Measurements from ENCODE around the gene RAB5A. TPM values are rescaled to one million over a fixed set of nuclear protein-coding genes. Genes with fewer than 3 reads are reported as not detected.
"Not testable (repeated sequence)": the region's sequence is repeated elsewhere in the genome, so short reads cannot be mapped to it uniquely, and the experiment has no call there.

RAB5A gene
- total RNA-seq: 71.4 to 77.7 TPM (median 73.4 TPM) in 3 replicates

- no peaks in the 10 kb centered on the region for H3K27me3 Mint-ChIP-seq (ENCODE audit: low read depth)
- no peak for TF ChIP-seq CTCF (IDR thresholded peaks at IDR 0.05; ENCODE audit: unreplicated experiment)
- peaks cover 30% of the 10 kb centered on the region for H3K4me1 Mint-ChIP-seq
- peaks cover 12% of the 10 kb centered on the region for H3K9me3 Mint-ChIP-seq
- peak within 1 kb of the TSS; percentile 100 for H3K27ac Mint-ChIP-seq
- peak; percentile 90 to 94 for DNase-seq (ENCODE audit: low spot score in 2 of 2, unreplicated experiment in 2 of 2)
- H3K36me3 Mint-ChIP-seq: peaks cover 11% of the 10 kb centered on the region
- peak within 1 kb of the TSS; percentile 99 for H3K4me3 Mint-ChIP-seq
Observed at GRCh38 chr3:19946832-19947548, at the start of gene RAB5A. TSS of gene RAB5A (plus strand) at chr3:19947097. CDS start at chr3:19950899, 3,802 bp downstream.

- H3K27me3 Mint-ChIP-seq (ENCODE audit: low read depth): no peaks in the 10 kb centered on the region
- H3K4me3 Mint-ChIP-seq: no peak overlapping the region
Observed at GRCh38 chr3:19898721-19899120, 48.2 kb upstream of the RAB5A start.

GRCh38 chr3:19899264-19899663, 47.6 kb upstream of the RAB5A start:
- TF ChIP-seq CTCF (IDR thresholded peaks at IDR 0.05; ENCODE audit: unreplicated experiment): no peak
- no peaks in the 10 kb centered on the region for H3K36me3 Mint-ChIP-seq
- H3K4me1 Mint-ChIP-seq: peaks cover 19% of the 10 kb centered on the region

More at GRCh38 chr3:19898721-19899120, 48.2 kb upstream of the RAB5A start:
- H3K27ac Mint-ChIP-seq: peak overlapping the region; percentile 57
- no peaks in the 10 kb centered on the region for H3K36me3 Mint-ChIP-seq
- DNase-seq (ENCODE audit: low spot score in 2 of 2, unreplicated experiment in 2 of 2): no peak
- H3K9me3 Mint-ChIP-seq: no peaks in the 10 kb centered on the region
- peaks cover 19% of the 10 kb centered on the region for H3K4me1 Mint-ChIP-seq
- TF ChIP-seq CTCF (IDR thresholded peaks at IDR 0.05; ENCODE audit: unreplicated experiment): no peak

GRCh38 chr3:19899833-19900232, 47.1 kb upstream of the RAB5A start:
- not testable (repeated sequence) for H3K36me3 Mint-ChIP-seq; H3K4me3 Mint-ChIP-seq; H3K9me3 Mint-ChIP-seq; H3K27me3 Mint-ChIP-seq (ENCODE audit: low read depth); H3K27ac Mint-ChIP-seq; DNase-seq (ENCODE audit: low spot score in 2 of 2, unreplicated experiment in 2 of 2)
- peaks cover 19% of the 10 kb centered on the region for H3K4me1 Mint-ChIP-seq

More at GRCh38 chr3:19899264-19899663, 47.6 kb upstream of the RAB5A start:
- no peak overlapping the region for H3K27ac Mint-ChIP-seq
- H3K9me3 Mint-ChIP-seq: no peaks in the 10 kb centered on the region
- no peak overlapping the region for H3K4me3 Mint-ChIP-seq
- DNase-seq (ENCODE audit: low spot score in 2 of 2, unreplicated experiment in 2 of 2): no peak
- no peaks in the 10 kb centered on the region for H3K27me3 Mint-ChIP-seq (ENCODE audit: low read depth)

- no peaks in the 10 kb centered on the region for H3K36me3 Mint-ChIP-seq
- no peak overlapping the region for H3K4me3 Mint-ChIP-seq
- no peak overlapping the region for H3K27ac Mint-ChIP-seq
- no peak for DNase-seq (ENCODE audit: low spot score in 2 of 2, unreplicated experiment in 2 of 2)
- H3K27me3 Mint-ChIP-seq (ENCODE audit: low read depth): no peaks in the 10 kb centered on the region
- TF ChIP-seq CTCF (IDR thresholded peaks at IDR 0.05; ENCODE audit: unreplicated experiment): no peak
- peaks cover 4% of the 10 kb centered on the region for H3K9me3 Mint-ChIP-seq
- peaks cover 19% of the 10 kb centered on the region for H3K4me1 Mint-ChIP-seq
Observed at GRCh38 chr3:19901337-19901736, 45.6 kb upstream of the RAB5A start.

GRCh38 chr3:19901918-19902317, 45.0 kb upstream of the RAB5A start:
- Mint-ChIP-seq H3K4me3 (no peak overlapping the region), H3K9me3 (peaks cover 4% of the 10 kb centered on the region), H3K36me3 (no peaks in the 10 kb centered on the region), H3K27ac (no peak overlapping the region), H3K27me3 (ENCODE audit: low read depth) (no peaks in the 10 kb centered on the region), H3K4me1 (peaks cover 19% of the 10 kb centered on the region)
- DNase-seq (ENCODE audit: low spot score in 2 of 2, unreplicated experiment in 2 of 2): no peak
- TF ChIP-seq CTCF (IDR thresholded peaks at IDR 0.05; ENCODE audit: unreplicated experiment): no peak
